ENCODE measurements around the gene JPH3. TPM values are rescaled to one million over a fixed set of nuclear protein-coding genes. Genes with fewer than 3 reads are reported as not detected.
A peak's percentile ranks its signal among the peaks of the same experiment; 100 is the strongest.

Gene JPH3
- total and polyA plus RNA-seq, 3 experiments from 2014 or later = not detected

DNA sequence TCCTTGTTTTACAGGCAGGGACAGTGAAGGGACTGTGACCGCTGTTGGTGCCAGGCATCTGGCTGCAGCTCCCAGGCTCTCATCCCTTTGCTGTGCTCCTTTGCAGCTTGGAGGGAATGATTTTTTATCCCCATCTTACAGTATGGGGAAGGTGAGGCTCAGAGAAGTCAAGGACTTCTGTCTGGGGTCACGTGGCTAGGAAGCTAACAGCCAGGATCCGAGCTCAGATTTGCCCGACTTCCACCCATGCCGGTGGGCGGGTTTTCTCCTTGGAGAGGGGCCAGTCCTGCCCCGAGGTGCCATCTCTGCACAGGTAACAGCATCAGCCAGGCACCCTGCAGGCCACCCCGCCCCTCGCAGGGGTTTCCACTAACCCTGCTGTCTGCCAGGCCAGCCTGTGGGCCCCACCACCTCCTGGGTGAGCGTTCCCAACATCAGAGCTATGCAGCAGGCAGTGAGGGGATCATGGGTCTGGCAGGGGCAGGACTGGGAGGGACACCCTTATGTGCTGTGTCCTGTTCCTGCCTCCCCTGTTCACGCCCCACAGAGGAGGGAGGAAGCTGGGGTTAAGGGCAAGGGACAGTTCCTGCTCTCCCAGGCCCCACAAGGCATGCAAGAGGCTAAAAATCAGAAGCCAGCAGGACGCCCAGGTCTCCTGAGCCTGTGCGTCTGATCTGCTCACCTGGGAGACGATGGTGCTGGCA lies 25.4 kb downstream of the JPH3 start:
- peaks cover 17 to 30% of the 10 kb centered on the region in 2 donors for H3K27me3 Mint-ChIP-seq
- no peaks in the 10 kb centered on the region for H3K4me1 Mint-ChIP-seq

DNA sequence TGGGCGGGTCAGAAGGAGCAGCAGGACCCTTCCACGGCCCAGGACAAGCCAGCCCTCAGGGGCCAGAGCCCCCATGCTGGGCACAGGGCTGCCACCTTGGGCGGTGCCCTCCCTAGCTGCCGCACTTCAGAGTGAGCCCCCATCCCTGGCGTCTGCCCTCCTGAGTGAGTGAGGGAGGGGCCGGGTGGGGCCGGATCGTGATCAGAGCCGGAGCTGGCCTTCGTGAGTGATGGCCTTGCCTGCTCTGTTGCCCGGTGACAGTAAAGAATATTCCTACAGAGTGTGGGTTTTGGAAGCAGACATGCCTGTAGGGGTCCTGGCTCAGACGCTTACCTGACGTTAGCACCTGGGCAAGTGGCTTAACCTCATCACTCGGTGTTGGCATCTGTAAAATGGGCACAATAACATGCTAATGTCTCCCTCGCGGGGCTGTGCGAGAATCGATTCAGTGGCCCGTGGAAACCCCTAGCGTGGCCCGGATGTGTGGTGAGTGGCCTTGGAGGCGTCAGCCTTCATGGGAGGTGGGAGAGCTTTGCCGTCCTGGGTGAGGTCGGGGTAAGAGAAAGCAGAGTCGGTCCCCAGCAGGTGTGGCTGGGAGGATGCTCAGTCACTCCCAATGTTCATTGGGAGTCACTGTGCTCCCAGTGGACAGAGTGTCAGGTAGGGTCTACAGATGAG lies 26.1 kb downstream of the JPH3 start:
- Mint-ChIP-seq H3K36me3 (peaks cover 0 to 15% (median 0%) of the 10 kb centered on the region in 3 donors), H3K9me3 (peaks cover 2 to 14% (median 8%) of the 10 kb centered on the region in 5 donors), H3K4me3 (no peak overlapping the region), H3K27ac (no peak overlapping the region), H3K4me1 (no peaks in the 10 kb centered on the region), H3K27me3 (peaks cover 17 to 30% of the 10 kb centered on the region in 2 donors)
- H3K4me1 ChIP-seq (ENCODE audit: insufficient read depth, low read length) = no peaks in the 10 kb centered on the region
- DNase-seq = no peak
- H3K27me3 ChIP-seq (ENCODE audit: insufficient read depth, low read length, poor library complexity, severe bottlenecking) = no peaks in the 10 kb centered on the region
- H3K9me3 ChIP-seq (ENCODE audit: low read length) = no peaks in the 10 kb centered on the region
- POLR2A ChIA-PET = no interaction called here
- H3K27ac ChIP-seq (ENCODE audit: low read depth, low read length) = no peak overlapping the region
- CTCF ChIA-PET = no interaction called here
- no peak overlapping the region for H3K4me3 ChIP-seq (ENCODE audit: low read length)
- no peaks in the 10 kb centered on the region for H3K36me3 ChIP-seq (ENCODE audit: insufficient read depth, low read length)

More for the DNA sequence above, 25.4 kb downstream of the JPH3 start:
- no peak for DNase-seq
- CTCF ChIA-PET = interaction anchor here (2.3 kb wide), 1 partner anchor 8 kb away, joined by 6 read pairs; no protein-coding TSS in a partner anchor
- Histone ChIP-seq H3K4me3 (ENCODE audit: low read length) (no peak overlapping the region), H3K9me3 (ENCODE audit: low read length) (no peaks in the 10 kb centered on the region), H3K27ac (ENCODE audit: low read depth, low read length) (no peak overlapping the region), H3K36me3 (ENCODE audit: insufficient read depth, low read length) (no peaks in the 10 kb centered on the region), H3K4me1 (ENCODE audit: insufficient read depth, low read length) (no peaks in the 10 kb centered on the region), H3K27me3 (ENCODE audit: insufficient read depth, low read length, poor library complexity, severe bottlenecking) (no peaks in the 10 kb centered on the region)
- Mint-ChIP-seq H3K27ac (no peak overlapping the region), H3K36me3 (peaks cover 0 to 15% (median 0%) of the 10 kb centered on the region in 3 donors), H3K4me3 (no peak overlapping the region), H3K9me3 (peaks cover 2 to 14% (median 8%) of the 10 kb centered on the region in 5 donors)
- POLR2A ChIA-PET = no interaction called here

DNA sequence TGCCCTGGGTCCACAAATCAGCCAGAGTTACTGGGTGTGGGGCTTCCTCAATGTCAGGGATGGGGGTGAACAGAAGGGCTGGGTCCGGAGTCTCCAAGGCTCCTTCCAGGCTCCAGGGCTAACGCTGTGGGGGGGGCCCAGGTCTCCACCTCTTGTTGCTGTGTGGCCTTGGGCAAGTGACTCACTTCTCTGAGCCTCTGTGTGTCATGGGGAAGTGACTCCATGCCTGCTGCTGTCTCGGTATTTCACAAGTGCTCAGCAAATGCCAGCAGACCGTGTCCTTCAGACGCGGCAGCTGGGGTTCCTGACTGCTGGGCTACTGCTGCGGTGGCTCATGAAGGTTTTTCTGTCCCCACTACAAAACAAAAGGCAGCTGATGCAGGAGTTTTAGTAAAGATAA lies 26.6 kb downstream of the JPH3 start:
- POLR2A ChIA-PET = no interaction called here

GRCh38 chr16:87631067-87631466 lies 28.8 kb downstream of the JPH3 start:
- Mint-ChIP-seq H3K4me3 (no peak overlapping the region), H3K4me1 (peaks cover 9 to 13% (median 9%) of the 10 kb centered on the region in 3 donors), H3K27ac (no peak overlapping the region), H3K27me3 (peaks cover 19 to 30% of the 10 kb centered on the region in 2 donors), H3K9me3 (peaks cover 2 to 14% (median 8%) of the 10 kb centered on the region in 5 donors), H3K36me3 (peaks cover 0 to 15% (median 0%) of the 10 kb centered on the region in 3 donors)
- H3K4me1 ChIP-seq (ENCODE audit: insufficient read depth, low read length) = peaks cover 15% of the 10 kb centered on the region
- no peaks in the 10 kb centered on the region for H3K36me3 ChIP-seq (ENCODE audit: insufficient read depth, low read length)
- DNase-seq = no peak
- CTCF ChIA-PET = no interaction called here
- H3K9me3 ChIP-seq (ENCODE audit: low read length) = no peaks in the 10 kb centered on the region
- POLR2A ChIA-PET = no interaction called here
- H3K27ac ChIP-seq (ENCODE audit: low read depth, low read length) = no peak overlapping the region
- no peak overlapping the region for H3K4me3 ChIP-seq (ENCODE audit: low read length)
- H3K27me3 ChIP-seq (ENCODE audit: insufficient read depth, low read length, poor library complexity, severe bottlenecking) = no peaks in the 10 kb centered on the region

More for the DNA sequence above, 26.6 kb downstream of the JPH3 start:
- DNase-seq = no peak
- Mint-ChIP-seq H3K27me3 (peaks cover 19 to 30% of the 10 kb centered on the region in 2 donors), H3K36me3 (peaks cover 0 to 15% (median 0%) of the 10 kb centered on the region in 3 donors), H3K9me3 (peaks cover 2 to 14% (median 8%) of the 10 kb centered on the region in 5 donors), H3K4me1 (peaks cover 0 to 2% (median 0%) of the 10 kb centered on the region in 3 donors), H3K27ac (no peak overlapping the region), H3K4me3 (no peak overlapping the region)
- Histone ChIP-seq H3K36me3 (ENCODE audit: insufficient read depth, low read length) (no peaks in the 10 kb centered on the region), H3K9me3 (ENCODE audit: low read length) (no peaks in the 10 kb centered on the region), H3K4me1 (ENCODE audit: insufficient read depth, low read length) (no peaks in the 10 kb centered on the region), H3K27ac (ENCODE audit: low read depth, low read length) (no peak overlapping the region), H3K4me3 (ENCODE audit: low read length) (no peak overlapping the region), H3K27me3 (ENCODE audit: insufficient read depth, low read length, poor library complexity, severe bottlenecking) (no peaks in the 10 kb centered on the region)
- CTCF ChIA-PET = no interaction called here

GRCh38 chr16:87634411-87634810 lies 32.1 kb downstream of the JPH3 start:
- DNase-seq = no peak
- ChIA-PET POLR2A (no interaction called here), CTCF (interaction anchor here (1.1 to 3.6 kb wide), 11 partner anchors 28 to 1070 kb away, joined by 3 to 30 read pairs (median 10); partner anchors contain the start of gene C16orf95)
- no peaks in the 10 kb centered on the region for H3K36me3 ChIP-seq (ENCODE audit: insufficient read depth, low read length)
- no peak overlapping the region for H3K4me3 ChIP-seq (ENCODE audit: low read length)
- Mint-ChIP-seq H3K27me3 (peaks cover 13 to 21% of the 10 kb centered on the region in 2 donors), H3K9me3 (peaks cover 2 to 14% (median 8%) of the 10 kb centered on the region in 5 donors), H3K36me3 (peaks cover 0 to 15% (median 0%) of the 10 kb centered on the region in 3 donors), H3K4me3 (no peak overlapping the region), H3K4me1 (peaks cover 9 to 19% (median 15%) of the 10 kb centered on the region in 3 donors), H3K27ac (no peak overlapping the region)
- H3K4me1 ChIP-seq (ENCODE audit: insufficient read depth, low read length) = peaks cover 18% of the 10 kb centered on the region
- no peaks in the 10 kb centered on the region for H3K27me3 ChIP-seq (ENCODE audit: insufficient read depth, low read length, poor library complexity, severe bottlenecking)
- no peak overlapping the region for H3K27ac ChIP-seq (ENCODE audit: low read depth, low read length)
- no peaks in the 10 kb centered on the region for H3K9me3 ChIP-seq (ENCODE audit: low read length)

- H3K9me3 Mint-ChIP-seq = peaks cover under 1 to 13% (median 6%) of the 10 kb centered on the region in 5 donors
- H3K27ac ChIP-seq (ENCODE audit: low read depth, low read length) = no peak overlapping the region
- H3K36me3 Mint-ChIP-seq = peaks cover 0 to 13% (median 0%) of the 10 kb centered on the region in 3 donors
- CTCF ChIA-PET = interaction anchor here (0.7 to 3.6 kb wide), 45 partner anchors 9 to 1071 kb away, joined by 3 to 30 read pairs (median 4); partner anchors contain the start of genes C16orf95, FBXO31 and KLHDC4
- H3K4me3 ChIP-seq (ENCODE audit: low read length) = peak overlapping the region; percentile 61
- peaks cover 18% of the 10 kb centered on the region for H3K4me1 ChIP-seq (ENCODE audit: insufficient read depth, low read length)
- H3K9me3 ChIP-seq (ENCODE audit: low read length) = no peaks in the 10 kb centered on the region
- POLR2A ChIA-PET = interaction anchor here (0.9 kb wide), 1 partner anchor 252 kb away, joined by 4 read pairs; the partner anchor contains the start of gene FBXO31
- no peaks in the 10 kb centered on the region for H3K36me3 ChIP-seq (ENCODE audit: insufficient read depth, low read length)
- peak overlapping the region; percentile 69 to 92 (median 88) for H3K4me3 Mint-ChIP-seq
- peak overlapping the region; percentile 83 to 98 (median 88) for H3K27ac Mint-ChIP-seq
- peak; percentile 52 to 81 (median 64) for DNase-seq
- H3K27me3 ChIP-seq (ENCODE audit: insufficient read depth, low read length, poor library complexity, severe bottlenecking) = no peaks in the 10 kb centered on the region
- peaks cover 9 to 19% (median 15%) of the 10 kb centered on the region in 3 donors for H3K4me1 Mint-ChIP-seq
- H3K27me3 Mint-ChIP-seq = peaks cover 13 to 14% of the 10 kb centered on the region in 2 donors
These were observed 33.3 kb downstream of the JPH3 start for GRCh38 chr16:87635541-87636049.

GRCh38 chr16:87636050-87636684 lies 33.9 kb downstream of the JPH3 start:
- Histone ChIP-seq H3K36me3 (ENCODE audit: insufficient read depth, low read length) (no peaks in the 10 kb centered on the region), H3K27ac (ENCODE audit: low read depth, low read length) (no peak overlapping the region), H3K4me1 (ENCODE audit: insufficient read depth, low read length) (peaks cover 18% of the 10 kb centered on the region), H3K27me3 (ENCODE audit: insufficient read depth, low read length, poor library complexity, severe bottlenecking) (no peaks in the 10 kb centered on the region), H3K9me3 (ENCODE audit: low read length) (no peaks in the 10 kb centered on the region), H3K4me3 (ENCODE audit: low read length) (peak overlapping the region; percentile 61)
- ChIA-PET POLR2A (interaction anchor here (0.9 kb wide), 1 partner anchor 252 kb away, joined by 4 read pairs; the partner anchor contains the start of gene FBXO31), CTCF (interaction anchor here (0.7 to 3.6 kb wide), 44 partner anchors 9 to 1072 kb away, joined by 3 to 30 read pairs (median 4); partner anchors contain the start of genes C16orf95, FBXO31 and KLHDC4)
- DNase-seq = peak; percentile 70 to 86 (median 74)
- peaks cover 0 to 7% (median 0%) of the 10 kb centered on the region in 3 donors for H3K36me3 Mint-ChIP-seq
- H3K9me3 Mint-ChIP-seq = peaks cover 0 to 7% (median under 1%) of the 10 kb centered on the region in 5 donors
- peaks cover 9 to 19% (median 15%) of the 10 kb centered on the region in 3 donors for H3K4me1 Mint-ChIP-seq
- H3K27ac Mint-ChIP-seq = peak overlapping the region; percentile 61 to 98 (median 85)
- H3K27me3 Mint-ChIP-seq = peaks cover 8 to 11% of the 10 kb centered on the region in 2 donors
- peak overlapping the region; percentile 69 to 92 (median 88) for H3K4me3 Mint-ChIP-seq
